ENCODE measurements around the gene KRT25. TPM values are rescaled to one million over a fixed set of nuclear protein-coding genes. Genes with fewer than 3 reads are reported as not detected.
"Not testable (repeated sequence)": the region's sequence is repeated elsewhere in the genome, so short reads cannot be mapped to it uniquely, and the experiment has no call there.

KRT25 gene
- total RNA-seq, 1 donor from 2014 or later: not detected

DNA sequence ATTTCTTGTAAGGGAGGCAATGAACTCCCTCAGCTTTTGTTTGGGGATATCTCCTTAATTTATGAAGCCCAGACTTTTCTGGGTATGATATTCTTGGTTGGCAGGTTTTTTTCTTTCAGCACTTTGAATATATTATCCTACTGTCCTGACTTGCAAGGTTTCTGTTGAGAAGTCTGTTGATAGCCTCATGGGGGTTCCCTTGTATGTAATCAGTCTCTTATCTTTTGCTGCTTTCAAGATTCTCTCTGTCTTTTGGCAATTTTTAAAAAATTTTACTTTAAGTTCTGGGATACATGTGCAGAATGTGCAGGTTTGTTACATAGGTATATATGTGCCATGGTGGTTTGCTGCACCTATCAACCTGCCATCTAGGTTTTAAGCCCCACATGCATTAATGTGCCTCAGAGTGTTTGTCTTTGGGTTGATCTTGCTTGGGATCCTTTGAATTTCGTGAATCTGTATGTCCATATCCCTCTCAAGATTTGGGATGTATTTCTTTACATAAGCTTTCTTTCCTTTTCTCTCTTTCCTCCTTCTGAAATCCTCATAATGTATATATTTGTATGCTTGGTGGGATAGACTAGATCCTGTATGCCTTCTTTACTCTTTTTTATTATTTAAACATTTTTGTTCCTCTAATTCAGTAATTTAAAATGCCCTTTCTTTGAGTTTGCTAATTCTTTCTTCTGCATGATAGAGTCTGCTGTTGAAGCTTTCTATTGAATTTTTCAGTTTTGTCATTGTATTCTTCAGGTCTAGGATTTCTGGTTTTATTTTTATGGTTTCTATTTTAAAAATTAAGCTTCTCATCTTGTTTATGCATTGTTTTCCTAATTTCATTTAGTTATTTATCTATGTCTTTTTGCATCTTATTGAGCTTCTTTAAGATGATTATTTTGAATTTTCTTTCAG is 5.2 kb upstream of the KRT25 start:
- TF ChIP-seq CTCF (conservative IDR thresholded peaks at IDR 0.05): no peak
- Mint-ChIP-seq H3K4me1 (no peaks in the 10 kb centered on the region), H3K36me3 (ENCODE audit: low read depth) (peaks cover 4% of the 10 kb centered on the region), H3K4me3 (no peak overlapping the region), H3K27me3 (ENCODE audit: low read depth) (peaks cover 31% of the 10 kb centered on the region), H3K9me3 (peaks cover 28% of the 10 kb centered on the region), H3K27ac (ENCODE audit: unreplicated experiment) (no peak overlapping the region)
- no peak for DNase-seq (ENCODE audit: low read depth, low spot score)

GRCh38 chr17:40753804-40754203 is 1.3 kb downstream of the KRT25 start:
- H3K4me3 Mint-ChIP-seq: no peak overlapping the region
- H3K27me3 Mint-ChIP-seq (ENCODE audit: low read depth): peaks cover 58% of the 10 kb centered on the region
- H3K36me3 Mint-ChIP-seq (ENCODE audit: low read depth): no peaks in the 10 kb centered on the region
- peaks cover 5% of the 10 kb centered on the region for H3K9me3 Mint-ChIP-seq
- no peaks in the 10 kb centered on the region for H3K4me1 Mint-ChIP-seq
- no peak overlapping the region for H3K27ac Mint-ChIP-seq (ENCODE audit: unreplicated experiment)
- no peak for TF ChIP-seq CTCF (conservative IDR thresholded peaks at IDR 0.05)
- DNase-seq (ENCODE audit: low read depth, low spot score): no peak

- Mint-ChIP-seq H3K27me3 (ENCODE audit: low read depth) (peaks cover 58% of the 10 kb centered on the region), H3K36me3 (ENCODE audit: low read depth) (no peaks in the 10 kb centered on the region), H3K4me1 (no peaks in the 10 kb centered on the region), H3K4me3 (no peak overlapping the region), H3K27ac (ENCODE audit: unreplicated experiment) (no peak overlapping the region), H3K9me3 (peaks cover 2% of the 10 kb centered on the region)
- no peak for TF ChIP-seq CTCF (conservative IDR thresholded peaks at IDR 0.05)
- DNase-seq (ENCODE audit: low read depth, low spot score): no peak
Observed at GRCh38 chr17:40751065-40751464, 4.1 kb downstream of the KRT25 start.

GRCh38 chr17:40750391-40750790 is 4.7 kb downstream of the KRT25 start:
- no peak for DNase-seq (ENCODE audit: low read depth, low spot score)
- Mint-ChIP-seq H3K27ac (ENCODE audit: unreplicated experiment) (no peak overlapping the region), H3K9me3 (peaks cover 2% of the 10 kb centered on the region), H3K4me1 (no peaks in the 10 kb centered on the region), H3K27me3 (ENCODE audit: low read depth) (peaks cover 54% of the 10 kb centered on the region), H3K36me3 (ENCODE audit: low read depth) (no peaks in the 10 kb centered on the region), H3K4me3 (no peak overlapping the region)
- no peak for TF ChIP-seq CTCF (conservative IDR thresholded peaks at IDR 0.05)

GRCh38 chr17:40748666-40749065 is 6.5 kb downstream of the KRT25 start:
- DNase-seq (ENCODE audit: low read depth, low spot score); H3K36me3 Mint-ChIP-seq (ENCODE audit: low read depth); H3K27ac Mint-ChIP-seq (ENCODE audit: unreplicated experiment); H3K4me1 Mint-ChIP-seq; H3K4me3 Mint-ChIP-seq; H3K9me3 Mint-ChIP-seq: not testable (repeated sequence)
- peaks cover 62% of the 10 kb centered on the region for H3K27me3 Mint-ChIP-seq (ENCODE audit: low read depth)

GRCh38 chr17:40738553-40738952 is 16.6 kb downstream of the KRT25 start:
- Mint-ChIP-seq H3K27me3 (ENCODE audit: low read depth) (peaks cover 62% of the 10 kb centered on the region), H3K9me3 (peaks cover 6% of the 10 kb centered on the region), H3K4me1 (no peaks in the 10 kb centered on the region), H3K4me3 (no peak overlapping the region), H3K36me3 (ENCODE audit: low read depth) (no peaks in the 10 kb centered on the region), H3K27ac (ENCODE audit: unreplicated experiment) (no peak overlapping the region)
- no peak for DNase-seq (ENCODE audit: low read depth, low spot score)
- no peak for TF ChIP-seq CTCF (conservative IDR thresholded peaks at IDR 0.05)

Measured in neural crest cell (in vitro differentiated cells).